SU-DHL-6 (cell line): ENCODE results near the gene CALHM2.

ENCODE experiments used
- CTCF ChIP-seq: fragments of 200-600 bp; sonication (generic); IDR thresholded peaks from one replicate; pipeline ENCODE4 v1.5.1; 2017; ENCODE audit warnings: antibody characterized with exemption, mild to moderate bottlenecking, low read length, moderate library complexity; ENCODE audit not compliant: insufficient read depth, poor library complexity, severe bottlenecking
- EZH2phosphoT487 ChIP-seq: fragments of 200-600 bp; sonication (generic), shearing (Covaris generic); conservative IDR thresholded peaks from 2 replicates; pipeline ENCODE4 v1.6.1; 2018; ENCODE audit warnings: mild to moderate bottlenecking, antibody characterized with exemption, low read length, moderate library complexity, mixed read lengths

GRCh38 chr10:103397191-103397825 lies 54.9 kb downstream of the CALHM2 start:
- TF ChIP-seq CTCF, result no peak
- no peak for TF ChIP-seq EZH2phosphoT487
